ENCODE measurements around the gene ZNF692.

Gene ZNF692

GRCh38 chr1:248825136-248825535 lies 33.7 kb downstream of the ZNF692 start:
- no peak for DNase-seq (ENCODE audit: low read depth in 2 of 2)

GRCh38 chr1:248824701-248825100 lies 34.2 kb downstream of the ZNF692 start:
- no peak for DNase-seq (ENCODE audit: low read depth in 2 of 2)

GRCh38 chr1:248824301-248824700 lies 34.6 kb downstream of the ZNF692 start:
- no peak for DNase-seq (ENCODE audit: low read depth in 2 of 2)

GRCh38 chr1:248823517-248824001 lies 35.3 kb downstream of the ZNF692 start:
- DNase-seq (ENCODE audit: low read depth in 2 of 2), result no peak

GRCh38 chr1:248822148-248823032 lies 36.5 kb downstream of the ZNF692 start:
- no peak for DNase-seq (ENCODE audit: low read depth in 2 of 2)

GRCh38 chr1:248821641-248822040 lies 37.2 kb downstream of the ZNF692 start:
- DNase-seq (ENCODE audit: low read depth in 2 of 2), result no peak

GRCh38 chr1:248821101-248821500 lies 37.8 kb downstream of the ZNF692 start:
- DNase-seq (ENCODE audit: low read depth in 2 of 2), result no peak

GRCh38 chr1:248820041-248820585 lies 38.8 kb downstream of the ZNF692 start:
- no peak for DNase-seq (ENCODE audit: low read depth in 2 of 2)

GRCh38 chr1:248818505-248819374 lies 40.1 kb downstream of the ZNF692 start:
- no peak for DNase-seq (ENCODE audit: low read depth in 2 of 2)

GRCh38 chr1:248817065-248817464 lies 41.8 kb downstream of the ZNF692 start:
- no peak for DNase-seq (ENCODE audit: low read depth in 2 of 2)

GRCh38 chr1:248816042-248816851 lies 42.6 kb downstream of the ZNF692 start:
- no peak for DNase-seq (ENCODE audit: low read depth in 2 of 2)

- DNase-seq (ENCODE audit: low read depth in 2 of 2), result no peak
Measured at GRCh38 chr1:248815407-248816034, 43.4 kb downstream of the ZNF692 start.

GRCh38 chr1:248814351-248814750 lies 44.5 kb downstream of the ZNF692 start:
- DNase-seq (ENCODE audit: low read depth in 2 of 2), result no peak

- DNase-seq (ENCODE audit: low read depth in 2 of 2), result no peak
Measured at GRCh38 chr1:248813546-248813945, 45.3 kb downstream of the ZNF692 start.

- DNase-seq (ENCODE audit: low read depth in 2 of 2), result no peak
Measured at GRCh38 chr1:248812736-248813425, 46.0 kb downstream of the ZNF692 start.

- DNase-seq (ENCODE audit: low read depth in 2 of 2), result no peak
Measured at GRCh38 chr1:248811514-248812490, 47.1 kb downstream of the ZNF692 start.

- DNase-seq (ENCODE audit: low read depth in 2 of 2), result no peak
Measured at GRCh38 chr1:248810727-248811513, 48.0 kb downstream of the ZNF692 start.

- DNase-seq (ENCODE audit: low read depth in 2 of 2), result no peak
Measured at GRCh38 chr1:248810000-248810726, 48.7 kb downstream of the ZNF692 start.

All from stimulated activated CD8-positive, alpha-beta memory T cell treated with anti-CD3 and anti-CD28 coated beads, Interleukin-15, amount 100 ng/mL, for 48 hours (primary cell).